ENCODE measurements around the gene ASXL1.
"Not testable (repeated sequence)": the region's sequence is repeated elsewhere in the genome, so short reads cannot be mapped to it uniquely, and the experiment has no call there.

Gene ASXL1

DNA sequence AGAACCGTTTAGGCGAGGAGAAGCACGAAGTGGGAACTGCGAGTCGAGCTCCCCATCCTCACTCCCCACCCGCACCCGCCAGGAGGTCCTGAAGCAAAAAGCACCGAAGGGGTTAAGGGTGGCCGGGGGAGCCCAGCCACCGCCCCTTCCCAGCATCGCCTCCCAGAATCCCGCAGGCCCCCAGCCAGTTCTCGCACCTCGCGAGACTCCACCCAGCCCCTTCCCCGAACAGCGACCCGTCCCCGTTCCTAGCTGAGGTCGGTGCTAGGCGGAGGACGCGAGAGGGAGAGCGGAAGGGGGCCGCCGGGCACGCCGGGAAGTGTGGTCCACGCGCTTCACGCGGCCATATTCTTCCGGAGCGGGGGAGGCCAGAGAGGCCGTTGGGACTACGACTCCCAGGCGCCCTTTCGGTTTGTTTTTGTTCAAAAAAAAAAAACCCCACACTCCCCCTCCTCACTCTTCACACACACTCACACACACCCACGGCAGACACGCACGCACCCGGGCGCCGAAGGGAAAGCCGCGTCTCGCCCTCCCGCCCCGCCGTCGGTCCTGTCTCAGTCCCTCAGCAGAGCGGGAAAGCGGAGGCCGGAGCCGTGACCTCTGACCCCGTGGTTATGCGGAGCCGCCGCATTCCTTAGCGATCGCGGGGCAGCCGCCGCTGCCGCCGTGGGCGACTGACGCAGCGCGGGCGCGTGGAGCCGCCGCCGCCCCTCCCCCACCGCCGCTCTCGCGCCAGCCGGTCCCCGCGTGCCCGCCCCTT lies at the start of gene ASXL1:
Gene ASXL1, plus strand, starts transcription at position 463 of the 763 bp plus-strand sequence. CDS start 445 bp downstream, outside the sequence.
- DNase-seq (ENCODE audit: low read depth) = peak; percentile 97

DNA sequence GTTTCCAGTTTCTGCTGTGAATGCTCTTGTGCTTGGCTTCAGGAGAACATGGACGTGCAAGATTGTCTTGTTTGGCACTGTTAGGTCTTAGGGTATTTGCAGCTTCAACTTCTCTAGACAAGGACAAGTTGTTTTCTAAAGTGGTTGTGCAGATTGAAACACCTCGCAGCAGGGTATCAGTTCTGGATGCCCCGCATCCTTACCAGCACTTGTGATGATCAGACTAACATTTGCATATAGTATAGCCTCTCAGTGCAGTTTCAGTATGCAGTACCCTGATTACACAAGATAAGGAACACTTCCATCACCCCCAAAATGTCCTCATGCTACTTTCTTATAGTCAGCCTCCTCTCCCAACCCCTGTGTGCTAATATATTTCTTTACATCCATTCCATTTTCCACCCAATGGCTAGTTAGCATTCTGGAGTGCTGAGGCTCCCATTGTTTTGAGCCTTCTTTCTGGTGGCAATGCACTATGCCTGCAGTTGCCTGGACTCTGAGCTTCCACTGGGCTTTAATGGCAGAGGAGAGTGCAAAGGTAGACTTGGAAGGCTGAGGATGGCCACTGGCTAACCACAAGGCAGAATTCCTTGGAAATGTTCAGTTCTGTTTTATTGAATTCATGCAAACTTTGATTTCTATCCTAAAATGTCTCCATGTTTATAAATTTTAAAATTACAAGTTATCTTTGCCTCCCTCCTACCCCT lies 45.3 kb upstream of the ASXL1 start:
- no peak for DNase-seq (ENCODE audit: low read depth)

DNA sequence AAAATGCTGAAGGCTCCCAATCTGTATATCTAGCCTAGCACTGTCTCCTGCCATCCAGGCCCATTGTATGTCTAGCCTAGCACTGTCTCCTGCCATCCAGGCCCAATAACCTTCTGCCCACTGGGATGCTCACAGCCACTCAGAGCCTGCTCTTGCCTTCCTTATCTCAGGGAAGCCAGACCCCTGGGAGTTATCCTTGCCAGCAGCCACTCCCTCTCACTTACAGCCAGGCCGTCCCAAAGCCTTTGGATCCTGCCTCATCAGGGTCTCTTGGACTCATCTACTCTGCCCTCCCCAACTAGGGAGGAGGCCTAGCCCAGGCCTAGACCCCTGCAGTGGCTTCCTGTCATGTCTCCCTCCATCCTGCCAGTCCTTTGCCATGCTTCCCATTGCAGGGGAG lies 43.4 kb upstream of the ASXL1 start:
- DNase-seq (ENCODE audit: low read depth) = no peak

DNA sequence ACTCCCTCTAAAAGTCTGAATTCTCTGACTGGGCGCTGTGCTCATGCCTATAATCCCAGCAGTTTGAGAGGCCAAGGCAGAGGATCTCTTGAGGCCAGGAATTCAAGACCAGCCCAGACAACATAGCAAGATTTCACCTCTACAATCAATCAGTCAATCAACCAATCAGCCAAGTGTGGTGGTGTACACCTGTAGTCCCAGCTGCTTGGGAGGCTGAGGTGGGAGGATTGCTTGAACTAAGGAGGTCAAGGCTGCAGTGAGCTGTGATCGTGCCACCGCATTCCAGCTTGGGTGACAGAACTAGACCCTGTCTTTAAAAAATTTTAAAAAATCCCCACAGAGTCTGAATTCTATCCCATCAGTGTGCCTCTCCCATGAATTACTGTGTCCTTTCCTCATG lies 42.7 kb upstream of the ASXL1 start:
- no peak for DNase-seq (ENCODE audit: low read depth)

DNA sequence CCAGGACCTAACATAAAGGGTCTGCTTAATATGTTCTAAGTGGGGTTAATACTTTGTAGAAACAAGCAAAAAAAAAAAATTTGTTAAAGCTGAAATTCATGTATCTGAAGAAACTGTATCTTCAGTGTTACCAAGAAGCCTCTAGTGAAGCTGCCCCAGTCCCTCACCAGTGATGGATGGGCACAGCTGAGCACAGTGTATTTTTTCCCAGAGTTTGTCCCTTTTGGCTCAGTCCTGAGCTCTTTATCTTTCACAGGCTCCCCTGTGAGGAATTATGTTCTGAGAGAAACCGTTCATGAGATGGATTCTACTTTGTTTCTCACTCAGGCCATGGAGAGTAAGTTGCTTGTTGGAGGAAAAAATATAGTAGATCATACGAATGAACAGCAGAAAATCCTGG lies 42.2 kb upstream of the ASXL1 start:
- DNase-seq (ENCODE audit: low read depth) = no peak

DNA sequence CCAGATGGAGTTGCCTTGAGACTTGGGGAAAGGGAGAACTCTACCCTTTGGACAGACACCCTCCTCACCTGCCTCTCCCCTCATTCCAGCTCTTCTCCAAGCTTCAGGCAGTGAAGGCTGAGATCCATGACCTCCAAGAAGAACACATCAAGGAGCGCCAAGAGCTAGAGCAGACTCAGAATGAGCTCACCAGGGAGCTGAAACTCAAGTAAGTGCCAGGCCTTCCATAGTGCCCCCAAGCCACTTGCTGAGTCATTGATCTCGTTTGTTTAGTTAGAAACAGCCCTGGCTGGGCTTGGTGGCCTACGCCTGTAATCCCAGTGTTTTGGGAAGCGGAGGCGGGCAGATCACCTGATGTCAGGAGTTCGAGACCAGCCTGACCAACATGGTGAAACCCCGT lies 41.5 kb upstream of the ASXL1 start:
- peak; percentile 41 for DNase-seq (ENCODE audit: low read depth)

DNA sequence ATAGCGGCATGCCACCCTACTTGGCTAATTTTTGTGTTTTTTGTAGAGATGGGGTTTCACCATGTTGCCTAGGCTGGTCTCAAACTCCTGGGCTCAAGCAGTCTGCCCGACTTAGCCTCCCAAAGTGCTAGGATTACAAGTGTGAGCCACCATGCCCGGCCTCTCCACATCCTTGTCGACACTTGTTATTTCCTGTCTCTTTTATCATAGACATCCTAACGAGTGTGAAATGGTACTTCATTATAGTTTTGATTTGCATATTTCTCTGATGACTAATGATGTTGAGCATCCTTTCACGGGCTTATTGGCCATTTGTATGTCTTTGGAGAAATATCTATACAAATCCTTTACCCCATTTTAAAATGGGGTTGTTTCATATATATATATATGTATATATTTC lies 39.0 kb upstream of the ASXL1 start:
- peak; percentile 37 for DNase-seq (ENCODE audit: low read depth)

DNA sequence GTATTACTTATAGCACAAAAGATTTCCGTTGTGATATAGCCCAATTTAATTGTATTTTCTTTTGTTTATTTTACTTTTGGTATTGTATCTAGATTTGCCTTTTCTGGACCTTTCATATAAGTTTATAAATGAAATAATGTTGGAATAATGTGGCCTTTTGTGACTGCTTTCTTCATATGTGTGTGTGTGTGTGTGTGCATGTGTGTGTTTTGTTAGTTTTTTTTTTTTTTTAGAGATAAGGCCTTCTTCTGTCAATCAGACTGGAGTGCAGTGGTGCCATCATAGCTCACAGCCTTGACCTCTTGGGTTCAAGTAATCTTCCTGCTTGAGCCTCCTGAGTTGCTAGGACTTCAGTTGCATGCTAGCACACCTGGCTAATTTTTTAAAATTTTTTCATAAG lies 37.8 kb upstream of the ASXL1 start:
- DNase-seq (ENCODE audit: low read depth) = no peak

DNA sequence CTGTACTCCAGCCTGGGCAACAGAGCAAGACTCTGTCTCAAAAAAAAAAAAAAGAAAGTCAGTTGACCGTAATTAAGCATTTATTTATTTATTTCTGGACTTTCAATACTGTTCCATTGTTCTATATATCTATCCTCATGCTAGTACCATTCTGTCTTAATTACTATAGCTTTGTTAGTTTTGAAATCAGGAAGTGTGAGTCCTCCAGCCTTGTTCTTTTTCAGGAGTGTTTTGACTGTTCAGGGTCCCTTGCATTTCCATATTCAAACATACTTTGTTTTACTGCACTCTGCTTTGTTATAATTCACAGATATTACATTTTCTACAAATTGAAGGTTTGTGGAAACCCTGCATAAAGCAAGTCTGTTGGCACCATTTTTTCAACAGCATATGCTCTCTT lies 36.7 kb upstream of the ASXL1 start:
- DNase-seq (ENCODE audit: low read depth) = no peak

DNA sequence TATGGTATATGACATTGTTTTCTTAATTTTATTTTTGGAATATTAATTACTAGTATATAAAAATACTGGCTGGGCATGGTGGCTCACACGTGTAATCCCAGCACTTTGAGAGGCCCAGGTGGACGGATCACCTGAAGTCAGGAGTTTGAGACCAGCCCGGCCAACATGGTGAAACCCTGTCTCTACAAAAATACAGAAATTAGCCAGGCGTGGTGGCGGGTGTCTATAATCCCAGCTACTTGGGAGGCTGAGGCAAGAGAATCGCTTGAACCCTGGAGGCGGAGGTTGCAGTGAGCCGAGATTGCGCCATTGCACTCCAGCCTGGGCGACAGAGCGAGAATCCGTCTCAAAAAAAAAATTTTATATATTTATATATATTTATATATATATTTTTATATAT lies 35.9 kb upstream of the ASXL1 start:
- not testable (repeated sequence) for DNase-seq (ENCODE audit: low read depth)

DNA sequence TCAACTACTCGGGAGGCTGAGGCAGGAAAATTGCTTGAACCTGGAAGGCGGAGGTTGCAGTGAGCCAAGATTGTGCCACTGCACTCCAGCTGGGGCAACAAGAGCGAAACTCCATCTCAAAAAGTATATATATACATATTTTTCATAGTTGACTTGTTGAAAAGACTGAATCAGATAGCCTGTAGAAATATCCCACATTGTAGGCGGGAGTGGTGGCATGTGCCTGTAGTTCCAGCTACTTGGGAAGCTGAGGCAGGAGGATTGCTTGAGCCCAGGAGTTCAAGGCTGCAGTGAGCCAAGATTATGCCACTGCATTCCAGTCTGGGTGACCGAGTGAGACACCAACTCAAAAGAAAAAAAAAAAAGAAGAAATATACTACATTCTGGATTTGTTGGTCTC lies 34.4 kb upstream of the ASXL1 start:
- not testable (repeated sequence) for DNase-seq (ENCODE audit: low read depth)

DNA sequence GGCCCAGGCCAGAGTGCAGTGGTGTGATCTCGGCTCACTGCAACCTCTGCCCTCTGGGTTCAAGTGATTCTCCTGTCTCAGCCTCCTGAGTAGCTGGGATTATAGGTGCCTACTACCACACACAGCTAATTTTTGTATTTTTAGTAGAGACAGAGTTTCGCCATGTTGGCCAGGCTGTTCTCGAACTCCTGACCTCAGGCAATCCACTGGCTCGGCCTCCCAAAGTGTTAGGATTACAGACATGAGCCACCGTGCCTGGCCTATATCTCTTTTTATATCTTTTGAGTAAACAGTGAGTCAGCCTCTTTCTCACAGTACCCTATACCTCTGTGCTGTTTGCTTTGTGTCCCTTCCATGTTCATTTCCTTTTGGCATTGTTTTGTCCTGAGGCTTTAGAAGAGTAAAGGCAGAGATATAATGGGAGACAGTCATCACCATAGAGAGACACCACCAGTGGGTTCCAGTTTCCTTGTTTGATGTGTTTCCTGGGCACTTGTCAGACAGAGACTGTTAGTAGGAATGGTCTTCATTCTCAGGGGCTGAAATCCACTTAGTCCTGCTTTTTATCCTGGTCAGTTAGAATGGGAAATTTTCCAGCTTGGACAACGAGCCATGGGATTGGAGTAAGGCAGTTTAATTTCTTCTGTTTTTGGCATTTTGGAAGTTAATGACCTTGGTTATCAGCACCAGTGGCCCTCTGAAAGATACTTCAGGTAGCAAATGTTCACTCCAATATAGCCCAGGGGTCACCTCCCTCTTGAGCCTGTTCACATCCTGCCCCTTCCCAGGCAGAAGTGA lies 32.2 kb upstream of the ASXL1 start:
- DNase-seq (ENCODE audit: low read depth) = peak; percentile 90

DNA sequence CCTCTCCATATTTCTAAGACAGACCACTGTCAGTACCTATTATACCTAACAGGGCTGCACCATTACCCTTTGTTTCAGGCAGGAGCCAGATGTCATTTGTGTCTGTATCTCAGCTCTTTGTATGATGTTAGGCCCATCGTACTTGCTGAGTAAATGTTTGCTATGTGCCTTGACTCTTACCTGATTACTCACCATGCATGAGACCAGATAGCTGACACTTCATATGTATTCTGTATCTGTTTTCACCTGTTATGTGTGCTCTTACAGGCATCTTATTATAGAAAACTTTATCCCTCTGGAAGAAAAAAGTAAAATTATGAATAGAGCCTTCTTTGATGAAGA lies 31.7 kb upstream of the ASXL1 start:
- DNase-seq (ENCODE audit: low read depth) = no peak

DNA sequence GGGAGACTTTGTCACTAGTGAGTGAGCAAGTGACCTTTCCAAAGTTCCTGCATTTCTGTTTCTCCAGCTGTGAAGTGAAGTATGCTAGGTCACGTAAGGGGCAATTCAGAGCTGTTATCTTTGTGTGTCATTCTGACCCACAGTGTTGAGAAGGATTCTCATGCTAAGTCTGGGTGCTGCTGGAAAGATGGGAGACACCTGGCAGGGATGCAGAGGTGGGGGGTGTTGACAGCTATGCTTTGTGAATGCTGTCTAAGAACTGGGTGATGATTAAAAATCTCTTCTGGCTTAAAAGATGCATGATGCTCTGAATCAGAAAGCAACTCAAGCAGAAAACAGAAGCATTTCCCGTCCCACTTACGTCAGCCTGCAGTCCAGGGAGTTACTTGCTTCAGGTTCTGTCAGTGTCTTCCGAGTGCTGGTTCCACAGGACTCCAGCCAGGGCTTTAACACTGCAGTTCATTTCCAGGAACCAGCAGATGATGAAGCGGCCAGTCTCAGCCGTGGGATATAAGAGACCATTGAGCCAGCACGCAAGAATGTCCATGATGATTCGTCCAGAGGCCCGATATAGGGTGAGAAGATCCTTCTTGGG lies 30.9 kb upstream of the ASXL1 start:
- peak; percentile 57 for DNase-seq (ENCODE audit: low read depth)

DNA sequence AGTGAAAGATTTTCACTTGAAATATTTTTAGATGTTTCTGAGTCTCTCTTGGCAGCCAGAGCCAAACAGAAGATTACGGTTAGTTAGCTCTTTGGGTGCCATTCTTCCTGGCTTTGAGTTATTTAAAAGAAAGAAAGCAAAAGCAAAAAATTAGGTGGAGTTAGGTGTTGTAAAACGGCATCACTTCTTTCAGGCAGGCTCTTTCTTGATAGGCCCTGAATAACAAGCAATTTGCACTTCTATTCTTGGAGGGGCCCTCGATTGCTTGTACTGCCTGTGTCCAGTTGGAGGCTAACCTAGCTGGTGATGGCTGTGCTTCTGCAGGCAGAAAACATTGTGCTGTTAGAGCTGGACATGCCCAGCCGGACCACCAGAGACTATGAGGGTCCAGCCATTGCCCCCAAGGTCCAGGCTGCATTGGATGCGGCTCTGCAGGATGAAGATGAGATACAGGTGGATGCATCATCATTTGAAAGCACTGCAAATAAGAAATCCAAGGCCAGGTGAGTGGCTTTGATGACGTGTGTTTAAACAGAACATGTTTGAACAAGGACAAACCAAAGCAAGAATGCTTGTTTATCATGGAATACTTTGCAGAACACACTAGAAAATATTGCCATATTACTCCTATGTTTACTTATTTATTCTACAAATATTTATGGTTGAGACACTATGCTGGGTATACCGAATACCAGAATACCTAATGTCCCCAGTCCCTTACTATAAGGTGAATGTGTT lies 28.1 kb upstream of the ASXL1 start:
- no peak for DNase-seq (ENCODE audit: low read depth)

DNA sequence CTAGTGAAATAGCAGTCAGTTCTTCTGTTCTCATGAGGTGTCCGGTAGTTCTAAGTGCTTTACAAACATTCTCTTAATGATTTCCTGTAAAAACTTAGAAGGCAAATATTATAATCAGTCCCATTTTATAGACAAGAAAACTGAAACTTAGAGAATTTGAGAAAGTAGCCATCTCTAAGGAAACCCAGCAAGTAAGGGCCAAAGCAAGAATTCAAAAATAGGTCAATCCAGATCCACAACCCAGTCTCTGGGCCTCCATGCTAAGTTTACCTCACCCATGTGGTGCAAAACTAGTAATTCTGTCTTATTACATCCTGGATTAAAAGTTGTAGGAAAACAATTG lies 27.6 kb upstream of the ASXL1 start:
- no peak for DNase-seq (ENCODE audit: low read depth)

DNA sequence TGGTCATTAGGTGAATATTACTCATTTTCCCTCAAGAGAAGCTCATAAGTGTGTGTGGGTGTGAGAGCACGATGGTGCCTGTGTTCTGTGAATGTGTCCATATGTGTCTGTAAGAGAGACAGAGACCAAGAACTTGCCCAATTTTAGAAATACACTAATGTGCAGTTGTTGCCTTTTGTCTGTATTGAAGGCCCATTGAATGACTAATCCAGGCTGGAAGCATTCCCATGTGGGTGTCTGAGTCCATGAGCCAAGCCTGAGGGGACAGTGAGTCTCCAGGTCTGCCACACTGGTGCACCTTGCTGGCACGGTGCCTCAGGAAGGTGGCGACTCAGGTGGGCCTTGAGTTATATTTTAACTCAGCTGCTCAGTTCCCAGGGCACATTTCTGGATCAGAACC lies 25.5 kb upstream of the ASXL1 start:
- peak; percentile 67 for DNase-seq (ENCODE audit: low read depth)

DNA sequence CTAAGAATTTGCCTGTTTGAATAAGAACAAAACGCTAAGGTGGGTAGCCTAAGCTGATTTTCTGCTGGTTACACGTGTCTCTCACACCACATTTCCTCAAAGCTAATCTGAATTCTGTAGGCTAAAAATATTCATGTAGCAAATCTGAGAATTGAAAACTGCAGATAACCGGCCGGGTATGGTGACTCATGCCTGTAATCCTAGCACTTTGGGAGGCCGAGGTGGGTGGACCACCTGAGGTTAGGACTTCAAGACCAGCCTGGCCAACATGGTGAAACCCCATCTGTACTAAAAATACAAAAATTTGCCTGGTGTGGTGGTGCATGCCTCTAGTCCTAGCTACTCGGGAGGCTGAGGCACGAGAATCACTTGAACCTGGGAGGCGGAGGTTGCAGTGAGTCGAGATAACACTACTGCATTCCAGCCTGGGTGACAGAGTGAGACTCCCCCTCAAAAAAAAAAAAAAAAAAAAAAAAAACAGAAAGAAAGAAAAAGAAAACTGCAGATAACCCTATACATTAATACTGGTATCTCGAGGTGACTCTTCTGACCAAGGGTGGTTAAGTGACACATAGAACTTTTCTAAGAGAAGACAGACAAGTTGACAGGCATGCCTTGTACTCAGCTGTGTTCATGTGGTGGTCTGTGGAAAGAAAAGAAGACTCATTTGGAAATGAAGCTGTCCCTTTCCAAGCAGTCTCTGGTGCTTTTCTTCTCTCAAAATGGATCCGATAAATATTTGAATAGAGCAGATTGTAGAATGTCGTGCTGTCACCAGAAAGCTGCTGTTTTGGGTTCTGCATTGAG lies 24.7 kb upstream of the ASXL1 start:
- DNase-seq (ENCODE audit: low read depth) = no peak

DNA sequence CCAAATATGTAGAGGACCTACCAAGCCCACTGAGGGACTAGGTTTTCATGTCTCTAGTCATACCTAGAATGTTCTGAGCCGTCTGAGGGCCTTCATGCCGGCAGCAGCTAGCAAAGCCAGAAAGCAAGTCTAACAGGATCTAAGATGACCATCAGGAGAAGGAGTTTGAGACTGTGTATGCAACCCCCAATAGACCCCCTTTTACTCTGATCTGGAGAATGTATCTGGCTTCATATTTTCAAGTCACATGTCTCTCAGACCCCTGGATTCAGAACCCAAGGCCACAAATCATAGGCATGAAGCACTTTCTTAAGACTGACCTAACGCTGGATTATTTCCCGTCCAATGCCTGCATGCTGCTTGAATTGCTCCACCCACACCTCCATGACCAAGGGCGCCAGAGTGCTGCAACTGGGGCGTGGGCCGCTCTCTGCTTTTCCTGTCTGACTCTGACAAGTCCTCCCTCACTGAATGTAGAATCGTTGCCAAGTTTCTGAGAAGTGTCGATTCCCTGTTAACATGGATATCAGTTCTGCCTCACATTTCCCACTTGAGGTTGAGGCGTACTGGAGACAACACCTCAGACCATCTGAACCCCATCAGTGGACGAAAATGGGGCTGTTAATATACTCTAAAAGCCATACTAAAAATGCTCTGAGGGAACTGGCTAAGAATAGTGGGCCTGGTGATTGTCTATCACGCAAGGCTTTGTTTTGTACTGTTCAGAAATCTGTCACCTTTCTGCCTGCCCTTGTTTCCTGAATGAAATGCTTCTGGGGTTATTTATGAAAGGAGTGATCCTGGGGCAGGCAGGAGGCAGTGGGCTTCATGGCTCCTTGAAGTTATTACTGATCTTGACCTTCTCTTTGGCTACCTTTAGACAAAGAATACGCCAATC lies 23.9 kb upstream of the ASXL1 start:
- no peak for DNase-seq (ENCODE audit: low read depth)

DNA sequence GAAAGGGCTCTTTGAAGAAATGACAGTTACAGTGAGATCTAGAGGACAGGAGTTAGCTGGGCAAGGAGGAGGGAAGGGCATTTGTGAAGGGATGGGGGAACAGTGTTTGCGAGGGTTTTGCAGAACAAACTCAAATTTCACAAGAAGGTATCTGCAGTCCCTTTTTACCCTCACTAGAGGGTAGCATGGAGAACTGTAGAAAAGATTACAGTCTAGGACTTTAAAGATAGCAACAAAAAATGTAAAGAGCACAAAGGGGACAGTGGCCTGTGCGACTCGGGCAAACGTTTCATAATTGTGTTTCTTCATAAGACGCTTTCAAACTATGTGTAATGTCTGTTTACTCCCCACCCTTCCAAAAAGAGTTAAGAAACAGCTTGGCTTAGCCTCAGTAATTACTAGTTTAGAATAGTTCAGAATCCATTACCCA lies 21.2 kb upstream of the ASXL1 start:
- peak; percentile 59 for DNase-seq (ENCODE audit: low read depth)
